ENCODE results near the gene PLXNA4. TPM values are rescaled to one million over a fixed set of nuclear protein-coding genes. Genes with fewer than 3 reads are reported as not detected.

PLXNA4 gene
- total RNA-seq, 3 donors from 2014 or later = 0.08 to 0.38 (median 0.08) TPM

- no peaks in the 10 kb centered on the region for H3K36me3 Mint-ChIP-seq (ENCODE audit: insufficient read depth)
- ATAC-seq = no peak
- no peaks in the 10 kb centered on the region for H3K9me3 Mint-ChIP-seq
- H3K4me3 Mint-ChIP-seq = no peak overlapping the region
- H3K4me1 Mint-ChIP-seq (ENCODE audit: low read depth) = no peaks in the 10 kb centered on the region
- H3K27me3 Mint-ChIP-seq (ENCODE audit: low read depth) = peaks cover 2% of the 10 kb centered on the region
- no peak for DNase-seq
These were observed 461.2 kb downstream of the PLXNA4 start for GRCh38 chr7:132115028-132115427.

- ATAC-seq = peak in 1 of 2 donors; percentile 14
- DNase-seq = no peak
- Mint-ChIP-seq H3K36me3 (ENCODE audit: insufficient read depth) (no peaks in the 10 kb centered on the region), H3K4me3 (no peak overlapping the region), H3K27me3 (ENCODE audit: low read depth) (no peaks in the 10 kb centered on the region), H3K9me3 (no peaks in the 10 kb centered on the region), H3K4me1 (ENCODE audit: low read depth) (no peaks in the 10 kb centered on the region)
These were observed 461.9 kb downstream of the PLXNA4 start for GRCh38 chr7:132114411-132114810.

GRCh38 chr7:132113536-132114371 is 462.5 kb downstream of the PLXNA4 start:
- Mint-ChIP-seq H3K36me3 (ENCODE audit: insufficient read depth) (no peaks in the 10 kb centered on the region), H3K4me3 (no peak overlapping the region), H3K4me1 (ENCODE audit: low read depth) (no peaks in the 10 kb centered on the region), H3K9me3 (no peaks in the 10 kb centered on the region), H3K27me3 (ENCODE audit: low read depth) (peaks cover 2% of the 10 kb centered on the region)
- DNase-seq (no peak), ATAC-seq (no peak)

- Mint-ChIP-seq H3K4me1 (ENCODE audit: low read depth) (no peaks in the 10 kb centered on the region), H3K27me3 (ENCODE audit: low read depth) (peaks cover 6% of the 10 kb centered on the region), H3K4me3 (no peak overlapping the region), H3K36me3 (ENCODE audit: insufficient read depth) (no peaks in the 10 kb centered on the region), H3K9me3 (no peaks in the 10 kb centered on the region)
- ATAC-seq (no peak), DNase-seq (no peak)
These were observed 463.6 kb downstream of the PLXNA4 start for GRCh38 chr7:132112657-132113056.

GRCh38 chr7:132112106-132112505 is 464.2 kb downstream of the PLXNA4 start:
- Mint-ChIP-seq H3K9me3 (no peaks in the 10 kb centered on the region), H3K36me3 (ENCODE audit: insufficient read depth) (no peaks in the 10 kb centered on the region), H3K4me3 (no peak overlapping the region), H3K27me3 (ENCODE audit: low read depth) (peaks cover 6% of the 10 kb centered on the region), H3K4me1 (ENCODE audit: low read depth) (no peaks in the 10 kb centered on the region)
- ATAC-seq (no peak), DNase-seq (no peak)

GRCh38 chr7:132110692-132111091 is 465.6 kb downstream of the PLXNA4 start:
- Mint-ChIP-seq H3K36me3 (ENCODE audit: insufficient read depth) (no peaks in the 10 kb centered on the region), H3K4me3 (no peak overlapping the region), H3K9me3 (no peaks in the 10 kb centered on the region), H3K27me3 (ENCODE audit: low read depth) (peaks cover 6% of the 10 kb centered on the region), H3K4me1 (ENCODE audit: low read depth) (no peaks in the 10 kb centered on the region)
- DNase-seq = no peak
- no peak for ATAC-seq

- Mint-ChIP-seq H3K27me3 (ENCODE audit: low read depth) (peaks cover 6% of the 10 kb centered on the region), H3K36me3 (ENCODE audit: insufficient read depth) (no peaks in the 10 kb centered on the region), H3K4me3 (no peak overlapping the region), H3K9me3 (no peaks in the 10 kb centered on the region), H3K4me1 (ENCODE audit: low read depth) (no peaks in the 10 kb centered on the region)
- DNase-seq = no peak
- no peak for ATAC-seq
These were observed 466.5 kb downstream of the PLXNA4 start for GRCh38 chr7:132109769-132110168.

- H3K27me3 Mint-ChIP-seq (ENCODE audit: low read depth) = peaks cover 6% of the 10 kb centered on the region
- H3K4me3 Mint-ChIP-seq = no peak overlapping the region
- no peaks in the 10 kb centered on the region for H3K36me3 Mint-ChIP-seq (ENCODE audit: insufficient read depth)
- H3K9me3 Mint-ChIP-seq = no peaks in the 10 kb centered on the region
- ATAC-seq (no peak), DNase-seq (no peak)
- H3K4me1 Mint-ChIP-seq (ENCODE audit: low read depth) = no peaks in the 10 kb centered on the region
These were observed 467.7 kb downstream of the PLXNA4 start for GRCh38 chr7:132108563-132108962.

- Mint-ChIP-seq H3K4me3 (no peak overlapping the region), H3K36me3 (ENCODE audit: insufficient read depth) (no peaks in the 10 kb centered on the region), H3K4me1 (ENCODE audit: low read depth) (no peaks in the 10 kb centered on the region), H3K27me3 (ENCODE audit: low read depth) (peaks cover 6% of the 10 kb centered on the region), H3K9me3 (no peaks in the 10 kb centered on the region)
- DNase-seq (no peak), ATAC-seq (no peak)
These were observed 469.8 kb downstream of the PLXNA4 start for GRCh38 chr7:132106491-132106890.

- Mint-ChIP-seq H3K4me3 (no peak overlapping the region), H3K4me1 (ENCODE audit: low read depth) (no peaks in the 10 kb centered on the region), H3K36me3 (ENCODE audit: insufficient read depth) (no peaks in the 10 kb centered on the region), H3K27me3 (ENCODE audit: low read depth) (peaks cover 6% of the 10 kb centered on the region), H3K9me3 (no peaks in the 10 kb centered on the region)
- DNase-seq (no peak), ATAC-seq (no peak)
These were observed 471.2 kb downstream of the PLXNA4 start for GRCh38 chr7:132105096-132105495.

- no peaks in the 10 kb centered on the region for H3K36me3 Mint-ChIP-seq (ENCODE audit: insufficient read depth)
- peaks cover 4% of the 10 kb centered on the region for H3K27me3 Mint-ChIP-seq (ENCODE audit: low read depth)
- ATAC-seq = no peak
- H3K4me3 Mint-ChIP-seq = no peak overlapping the region
- no peaks in the 10 kb centered on the region for H3K9me3 Mint-ChIP-seq
- DNase-seq = no peak
- no peaks in the 10 kb centered on the region for H3K4me1 Mint-ChIP-seq (ENCODE audit: low read depth)
These were observed 472.6 kb downstream of the PLXNA4 start for GRCh38 chr7:132103718-132104117.

GRCh38 chr7:132102942-132103341 is 473.3 kb downstream of the PLXNA4 start:
- Mint-ChIP-seq H3K4me3 (no peak overlapping the region), H3K9me3 (no peaks in the 10 kb centered on the region), H3K36me3 (ENCODE audit: insufficient read depth) (no peaks in the 10 kb centered on the region), H3K4me1 (ENCODE audit: low read depth) (no peaks in the 10 kb centered on the region), H3K27me3 (ENCODE audit: low read depth) (no peaks in the 10 kb centered on the region)
- ATAC-seq (no peak), DNase-seq (no peak)

- H3K9me3 Mint-ChIP-seq = no peaks in the 10 kb centered on the region
- H3K36me3 Mint-ChIP-seq (ENCODE audit: insufficient read depth) = no peaks in the 10 kb centered on the region
- H3K27me3 Mint-ChIP-seq (ENCODE audit: low read depth) = no peaks in the 10 kb centered on the region
- DNase-seq (no peak), ATAC-seq (no peak)
- no peak overlapping the region for H3K4me3 Mint-ChIP-seq
- no peaks in the 10 kb centered on the region for H3K4me1 Mint-ChIP-seq (ENCODE audit: low read depth)
These were observed 473.9 kb downstream of the PLXNA4 start for GRCh38 chr7:132102391-132102790.

- no peak for ATAC-seq
- Mint-ChIP-seq H3K4me1 (ENCODE audit: low read depth) (no peaks in the 10 kb centered on the region), H3K27me3 (ENCODE audit: low read depth) (no peaks in the 10 kb centered on the region), H3K9me3 (no peaks in the 10 kb centered on the region), H3K4me3 (no peak overlapping the region), H3K36me3 (ENCODE audit: insufficient read depth) (no peaks in the 10 kb centered on the region)
- no peak for DNase-seq
These were observed 475.3 kb downstream of the PLXNA4 start for GRCh38 chr7:132100981-132101380.

- Mint-ChIP-seq H3K36me3 (ENCODE audit: insufficient read depth) (no peaks in the 10 kb centered on the region), H3K27me3 (ENCODE audit: low read depth) (peaks cover 3% of the 10 kb centered on the region), H3K4me1 (ENCODE audit: low read depth) (no peaks in the 10 kb centered on the region), H3K4me3 (no peak overlapping the region), H3K9me3 (no peaks in the 10 kb centered on the region)
- DNase-seq (no peak), ATAC-seq (no peak)
These were observed 475.8 kb downstream of the PLXNA4 start for GRCh38 chr7:132100483-132100882.
